ENCODE measurements around the gene SYT14. TPM values are rescaled to one million over a fixed set of nuclear protein-coding genes. Genes with fewer than 3 reads are reported as not detected.

Gene SYT14
- total RNA-seq, 6 experiments from 2014 or later, result 7.6 to 10.6 (median 8.5) TPM

DNA sequence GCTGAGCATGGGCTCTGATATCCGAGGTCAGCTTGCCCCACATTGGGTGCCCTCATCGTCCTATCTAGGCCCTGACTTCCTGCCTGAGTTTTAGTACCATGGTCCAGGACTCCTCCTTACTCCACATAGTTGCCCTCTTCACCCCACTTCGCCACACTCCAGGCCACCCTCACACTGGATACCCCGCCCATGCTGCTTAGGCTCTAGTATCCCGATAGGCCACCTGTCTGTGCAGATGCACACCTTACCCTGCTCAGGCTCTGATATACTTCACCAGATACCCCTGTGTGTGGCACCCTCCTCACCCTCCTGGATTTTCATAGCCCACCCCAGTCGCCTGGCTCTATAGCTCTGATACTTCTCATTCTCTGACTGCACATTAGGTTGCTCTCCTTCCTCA, 149.0 kb downstream of the SYT14 start:
- TF ChIP-seq, protein P1, sequence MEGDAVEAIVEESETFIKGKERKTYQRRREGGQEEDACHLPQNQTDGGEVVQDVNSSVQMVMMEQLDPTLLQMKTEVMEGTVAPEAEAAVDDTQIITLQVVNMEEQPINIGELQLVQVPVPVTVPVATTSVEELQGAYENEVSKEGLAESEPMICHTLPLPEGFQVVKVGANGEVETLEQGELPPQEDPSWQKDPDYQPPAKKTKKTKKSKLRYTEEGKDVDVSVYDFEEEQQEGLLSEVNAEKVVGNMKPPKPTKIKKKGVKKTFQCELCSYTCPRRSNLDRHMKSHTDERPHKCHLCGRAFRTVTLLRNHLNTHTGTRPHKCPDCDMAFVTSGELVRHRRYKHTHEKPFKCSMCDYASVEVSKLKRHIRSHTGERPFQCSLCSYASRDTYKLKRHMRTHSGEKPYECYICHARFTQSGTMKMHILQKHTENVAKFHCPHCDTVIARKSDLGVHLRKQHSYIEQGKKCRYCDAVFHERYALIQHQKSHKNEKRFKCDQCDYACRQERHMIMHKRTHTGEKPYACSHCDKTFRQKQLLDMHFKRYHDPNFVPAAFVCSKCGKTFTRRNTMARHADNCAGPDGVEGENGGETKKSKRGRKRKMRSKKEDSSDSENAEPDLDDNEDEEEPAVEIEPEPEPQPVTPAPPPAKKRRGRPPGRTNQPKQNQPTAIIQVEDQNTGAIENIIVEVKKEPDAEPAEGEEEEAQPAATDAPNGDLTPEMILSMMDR (IDR thresholded peaks at IDR 0.05), result no peak
- H3K27me3 Mint-ChIP-seq (ENCODE audit: insufficient read depth), result no peaks in the 10 kb centered on the region; the same call in 1 of the 2 replicates
- peaks cover 19% of the 10 kb centered on the region for H3K36me3 Mint-ChIP-seq (ENCODE audit: low read depth)
- no peak overlapping the region for H3K27ac Mint-ChIP-seq
- DNase-seq, result no peak
- H3K9me3 Mint-ChIP-seq, result no peaks in the 10 kb centered on the region; the same call in 1 of the 2 replicates
- H3K4me1 Mint-ChIP-seq (ENCODE audit: low read depth), result no peaks in the 10 kb centered on the region
- no peak overlapping the region for H3K4me3 Mint-ChIP-seq

DNA sequence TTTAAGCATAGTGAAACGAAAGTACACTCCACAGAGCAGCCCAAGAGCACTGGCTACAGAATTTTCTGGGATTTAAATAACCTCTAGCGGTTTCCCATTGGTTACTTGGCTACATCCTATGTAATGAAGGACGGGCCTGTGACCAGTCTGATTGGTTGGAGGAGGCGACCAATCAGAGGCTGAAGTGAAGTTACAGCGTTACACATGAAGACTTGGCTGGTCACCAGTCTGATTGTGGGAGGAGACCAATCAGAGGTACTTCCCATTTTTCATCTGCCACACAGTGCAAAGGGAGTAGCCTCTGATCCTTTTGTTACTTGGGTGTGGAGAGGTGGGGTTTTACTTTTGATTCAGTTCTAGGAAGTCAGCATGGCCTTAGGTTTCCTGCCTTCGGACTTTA, 151.8 kb downstream of the SYT14 start:
- H3K4me1 Mint-ChIP-seq (ENCODE audit: low read depth), result no peaks in the 10 kb centered on the region
- H3K36me3 Mint-ChIP-seq (ENCODE audit: low read depth), result peaks cover 19% of the 10 kb centered on the region
- no peak overlapping the region for H3K27ac Mint-ChIP-seq
- TF ChIP-seq, protein P1 (IDR thresholded peaks at IDR 0.05), result no peak
- no peaks in the 10 kb centered on the region for H3K27me3 Mint-ChIP-seq (ENCODE audit: insufficient read depth)
- H3K9me3 Mint-ChIP-seq, result no peaks in the 10 kb centered on the region; the same call in 1 of the 2 replicates
- no peak for DNase-seq
- no peak overlapping the region for H3K4me3 Mint-ChIP-seq

DNA sequence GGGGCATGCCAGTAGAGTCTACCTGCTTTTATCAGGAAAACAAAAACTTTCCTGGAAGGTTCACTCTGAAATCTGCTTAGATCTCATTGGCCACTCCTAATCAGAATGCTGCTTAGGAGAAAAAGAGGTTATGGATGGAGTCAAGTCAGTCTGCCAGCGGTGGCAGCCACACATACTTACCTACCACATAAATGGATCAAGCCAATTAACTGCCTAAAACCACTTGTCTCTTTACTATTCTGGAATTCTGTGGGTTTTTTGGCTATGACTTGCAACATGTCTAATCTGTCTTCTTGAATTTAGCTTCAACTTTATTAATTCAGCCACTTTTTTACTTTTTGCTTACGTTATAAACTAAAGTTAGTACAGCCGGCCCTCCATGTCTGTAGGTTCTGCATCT, 154.3 kb downstream of the SYT14 start:
- Mint-ChIP-seq H3K27me3 (ENCODE audit: insufficient read depth) (no peaks in the 10 kb centered on the region), H3K27ac (no peak overlapping the region), H3K4me3 (no peak overlapping the region), H3K9me3 (no peaks in the 10 kb centered on the region; the same call in 1 of the 2 replicates), H3K36me3 (ENCODE audit: low read depth) (peaks cover 19% of the 10 kb centered on the region), H3K4me1 (ENCODE audit: low read depth) (no peaks in the 10 kb centered on the region)
- TF ChIP-seq, protein P1 (IDR thresholded peaks at IDR 0.05), result no peak
- no peak for DNase-seq

DNA sequence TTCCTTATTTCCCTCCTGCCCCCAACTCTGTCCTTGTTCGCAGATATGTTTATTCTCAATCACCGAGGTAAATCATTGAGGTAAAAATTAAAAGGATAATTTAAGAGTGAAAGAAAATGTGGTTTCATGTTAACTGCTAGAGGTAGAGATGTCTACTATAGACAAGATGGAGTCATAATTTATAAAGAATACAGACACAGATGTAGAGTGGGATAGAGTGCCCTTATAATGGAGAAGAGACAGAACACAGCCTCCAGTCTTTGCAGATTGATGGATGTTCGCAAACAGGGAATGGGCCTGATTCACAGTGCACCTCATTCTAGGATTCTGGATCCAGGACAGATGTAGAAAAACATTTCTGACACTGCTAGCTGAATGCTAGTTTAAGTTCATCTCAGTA, 155.4 kb downstream of the SYT14 start:
- no peak for DNase-seq
- no peaks in the 10 kb centered on the region for H3K27me3 Mint-ChIP-seq (ENCODE audit: insufficient read depth)
- H3K4me1 Mint-ChIP-seq (ENCODE audit: low read depth), result peaks cover 5% of the 10 kb centered on the region
- TF ChIP-seq, protein P1 (IDR thresholded peaks at IDR 0.05), result no peak
- peaks cover 17% of the 10 kb centered on the region for H3K36me3 Mint-ChIP-seq (ENCODE audit: low read depth)
- no peak overlapping the region for H3K4me3 Mint-ChIP-seq
- no peak overlapping the region for H3K27ac Mint-ChIP-seq
- no peaks in the 10 kb centered on the region; the same call in 1 of the 2 replicates for H3K9me3 Mint-ChIP-seq

DNA sequence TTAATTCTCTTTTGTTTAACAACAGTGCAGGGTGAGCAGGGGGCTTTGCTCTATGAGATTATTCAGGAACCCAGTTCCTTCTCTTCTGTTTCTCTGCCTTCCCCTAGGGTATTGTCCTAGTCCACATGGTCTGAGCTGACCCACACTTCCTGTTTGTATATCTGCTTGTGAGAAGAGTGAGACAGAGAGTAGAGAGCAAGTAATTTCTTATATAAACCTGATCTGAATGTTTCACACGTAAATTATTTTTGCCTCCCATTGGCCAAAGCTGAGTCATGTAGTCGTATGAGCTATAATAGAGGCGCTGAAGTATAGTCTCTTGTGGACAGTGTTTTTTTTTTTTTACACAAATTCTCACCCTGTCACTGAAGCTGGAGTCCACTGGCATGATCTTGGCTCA, 160.3 kb downstream of the SYT14 start:
- no peak for DNase-seq
- H3K27ac Mint-ChIP-seq, result no peak overlapping the region

More for the DNA sequence above, 160.3 kb downstream of the SYT14 start:
- Mint-ChIP-seq H3K27me3 (ENCODE audit: insufficient read depth) (no peaks in the 10 kb centered on the region), H3K4me1 (ENCODE audit: low read depth) (peaks cover 16% of the 10 kb centered on the region), H3K36me3 (ENCODE audit: low read depth) (no peaks in the 10 kb centered on the region), H3K4me3 (no peak overlapping the region), H3K9me3 (no peaks in the 10 kb centered on the region)
- TF ChIP-seq, protein P1 (IDR thresholded peaks at IDR 0.05), result no peak
